Trophoblast cell (in vitro differentiated cells and primary cell): ENCODE data around the gene KIF26B.

Source experiments
- DNase-seq, 2 donors: peaks; one replicate each; pipeline ENCODE4 v3.0.0-alpha.2; 2016
- H2AFZ ChIP-seq: 2 replicates; pipeline ENCODE4 v1.6.1; 2013; ENCODE audit warnings: low read length, moderate library complexity, mild to moderate bottlenecking; ENCODE audit not compliant: insufficient read depth, poor library complexity
- H2AK5ac ChIP-seq: 2 replicates; pipeline ENCODE4 v1.6.1; 2013; ENCODE audit warnings: mild to moderate bottlenecking, low read length
- H2BK120ac ChIP-seq: 2 replicates; pipeline ENCODE4 v1.6.1; 2013; ENCODE audit warnings: low read length, mild to moderate bottlenecking, moderate library complexity; ENCODE audit not compliant: insufficient read depth, poor library complexity
- H2BK12ac ChIP-seq: 2 replicates; pipeline ENCODE4 v1.6.1; 2013; ENCODE audit warnings: mild to moderate bottlenecking, low read length, moderate library complexity
- H2BK5ac ChIP-seq: 2 replicates; pipeline ENCODE4 v1.6.1; 2013; ENCODE audit warnings: low read length, low read depth, moderate library complexity, mild to moderate bottlenecking; ENCODE audit not compliant: poor library complexity
- H3K14ac ChIP-seq: 2 replicates; pipeline ENCODE4 v1.6.1; 2013; ENCODE audit warnings: mild to moderate bottlenecking, low read length
- H3K18ac ChIP-seq: 2 replicates; pipeline ENCODE4 v1.6.1; 2013; ENCODE audit warnings: mild to moderate bottlenecking, low read length
- H3K23ac ChIP-seq: 2 replicates; pipeline ENCODE4 v1.6.1; 2013; ENCODE audit warnings: low read length
- H3K27ac ChIP-seq: 2 replicates; pipeline ENCODE4 v1.5.1; 2013; ENCODE audit warnings: low read depth, mild to moderate bottlenecking, inconsistent platforms, low read length, moderate library complexity
- H3K27me3 ChIP-seq: 2 replicates; pipeline ENCODE4 v1.6.1; 2013; ENCODE audit warnings: inconsistent platforms, mild to moderate bottlenecking, low read length, moderate library complexity; ENCODE audit not compliant: insufficient read depth
- H3K36me3 ChIP-seq, 2 experiments: 1 replicate in 1 of 2; 2 replicates in 1 of 2; pipeline ENCODE4 v1.6.1; 2013; ENCODE audit warnings: low read length in 2 of 2, mild to moderate bottlenecking in 2 of 2, moderate library complexity in 1 of 2; ENCODE audit not compliant: insufficient read depth in 2 of 2, control insufficient read depth in 1 of 2
- H3K4ac ChIP-seq: 2 replicates; pipeline ENCODE4 v1.6.1; 2013; ENCODE audit warnings: low read depth, mild to moderate bottlenecking, low read length, moderate library complexity
- H3K4me1 ChIP-seq, 2 experiments: 1 replicate in 1 of 2; 2 replicates in 1 of 2; pipeline ENCODE4 v1.6.1; 2013; ENCODE audit warnings: low read length in 2 of 2, mild to moderate bottlenecking in 2 of 2, moderate library complexity in 1 of 2; ENCODE audit not compliant: insufficient read depth in 2 of 2, control insufficient read depth in 1 of 2
- H3K4me2 ChIP-seq: 2 replicates; pipeline ENCODE4 v1.6.1; 2013; ENCODE audit warnings: inconsistent platforms, mild to moderate bottlenecking, low read length, moderate library complexity
- H3K4me3 ChIP-seq: 2 replicates; pipeline ENCODE4 v1.5.1; 2013; ENCODE audit warnings: mild to moderate bottlenecking, low read depth, low read length, inconsistent platforms
- H3K79me1 ChIP-seq: one replicate; pipeline ENCODE4 v1.6.1; 2013; ENCODE audit warnings: low read length
- H3K79me2 ChIP-seq: 2 replicates; pipeline ENCODE4 v1.6.1; 2013; ENCODE audit warnings: low read length, mild to moderate bottlenecking; ENCODE audit not compliant: control insufficient read depth, insufficient read depth, poor library complexity
- H3K9ac ChIP-seq: 2 replicates; pipeline ENCODE4 v1.6.1; 2013; ENCODE audit warnings: mild to moderate bottlenecking, low read length
- H3K9me3 ChIP-seq: 2 replicates; pipeline ENCODE4 v1.6.1; 2013; ENCODE audit warnings: low read depth, mild to moderate bottlenecking, control low read depth, inconsistent platforms, low read length; ENCODE audit not compliant: insufficient read depth
- H4K12ac ChIP-seq: 2 replicates; pipeline ENCODE4 v1.6.1; 2013; ENCODE audit warnings: low read depth, mild to moderate bottlenecking, low read length, moderate library complexity
- H4K8ac ChIP-seq: 2 replicates; pipeline ENCODE4 v1.6.1; 2013; ENCODE audit warnings: low read depth, mild to moderate bottlenecking, low read length, moderate library complexity
- H4K91ac ChIP-seq: one replicate; pipeline ENCODE4 v1.6.1; 2013; ENCODE audit warnings: low read depth, mild to moderate bottlenecking, low read length, moderate library complexity
- WGBS: extraction: QIAGEN DNeasy Blood & Tissue Kit; methylation state at CpG from one replicate; pipeline ENCODE4 v1.1.7; 2013; ENCODE audit warnings: missing lambda C conversion rate; ENCODE audit not compliant: insufficient read length, insufficient coverage; ENCODE audit errors: extremely low coverage; 5-methylcytosine and 5-hydroxymethylcytosine counted together

KIF26B gene

DNA sequence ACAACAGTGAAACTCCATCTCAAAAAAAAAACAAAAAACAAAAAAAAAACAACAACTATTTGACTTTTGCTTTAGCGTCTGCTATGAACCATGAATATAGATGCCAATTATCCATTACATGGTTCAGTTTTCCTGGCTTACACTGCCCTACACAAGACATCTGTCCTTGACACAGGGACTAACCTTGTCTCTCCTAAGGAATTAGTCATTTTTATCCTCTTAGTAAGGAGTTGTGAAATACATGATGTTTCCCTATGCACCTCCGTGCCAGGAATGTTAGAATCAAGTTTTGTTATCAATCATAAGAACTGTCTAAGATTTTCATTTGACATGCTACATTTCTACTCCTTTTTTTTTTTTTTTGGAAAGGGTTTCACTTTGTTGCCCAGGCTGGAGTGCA lies 241.8 kb downstream of the KIF26B start:
- Histone ChIP-seq H3K4me2 (no peak overlapping the region), H3K9ac (no peak overlapping the region), H2AFZ (no peak overlapping the region), H2BK120ac (no peak overlapping the region), H4K12ac (no peak overlapping the region), H3K18ac (no peak overlapping the region), H3K27me3 (no peaks in the 10 kb centered on the region), H4K8ac (no peak overlapping the region), H2BK5ac (no peak overlapping the region), H3K9me3 (no peaks in the 10 kb centered on the region), H2BK12ac (no peak overlapping the region), H2AK5ac (no peak overlapping the region), H4K91ac (no peak overlapping the region), H3K79me1 (no peaks in the 10 kb centered on the region), H3K4me1 (peaks cover 0 to 5% of the 10 kb centered on the region in 2 experiments), H3K4me3 (no peak overlapping the region), H3K23ac (no peak overlapping the region), H3K27ac (no peak overlapping the region), H3K4ac (no peak overlapping the region), H3K36me3 (no peaks in the 10 kb centered on the region), H3K14ac (no peak overlapping the region), H3K79me2 (no peaks in the 10 kb centered on the region)
- WGBS: no CpG with 5 or more reads among the region's 2 CpGs
- peak in 1 of 2 donors; percentile 42 for DNase-seq

DNA sequence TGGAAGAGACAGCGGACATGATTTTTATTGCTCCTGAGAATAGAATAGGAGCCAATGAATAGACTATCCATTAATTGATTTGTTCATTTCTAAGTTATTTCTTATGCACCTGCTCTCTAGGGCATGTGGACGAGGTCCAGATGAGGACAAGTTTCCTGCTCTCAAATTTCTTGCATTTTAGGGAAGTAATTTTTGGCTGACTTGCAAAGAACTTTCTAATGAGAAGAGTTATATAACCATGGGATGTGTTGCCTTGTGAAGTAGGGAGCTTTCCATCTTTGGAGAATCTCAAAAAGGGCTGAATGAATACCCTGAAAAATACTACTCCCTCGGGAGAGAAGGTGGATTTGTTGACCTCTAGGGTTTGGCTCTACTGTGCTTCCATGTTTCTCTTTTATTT lies 243.0 kb downstream of the KIF26B start:
- Histone ChIP-seq H3K79me2 (no peaks in the 10 kb centered on the region), H3K27me3 (no peaks in the 10 kb centered on the region), H3K36me3 (no peaks in the 10 kb centered on the region), H3K23ac (no peak overlapping the region), H4K8ac (no peak overlapping the region), H2AFZ (no peak overlapping the region), H3K14ac (no peak overlapping the region), H3K4ac (no peak overlapping the region), H3K18ac (no peak overlapping the region), H3K79me1 (no peaks in the 10 kb centered on the region), H2BK12ac (no peak overlapping the region), H3K4me3 (no peak overlapping the region), H2BK120ac (no peak overlapping the region), H3K9me3 (no peaks in the 10 kb centered on the region), H3K27ac (no peak overlapping the region), H4K12ac (no peak overlapping the region), H2AK5ac (no peak overlapping the region), H3K9ac (no peak overlapping the region), H4K91ac (no peak overlapping the region), H2BK5ac (no peak overlapping the region), H3K4me1 (peaks cover 0 to 5% of the 10 kb centered on the region in 2 experiments), H3K4me2 (no peak overlapping the region)
- no CpG with 5 or more reads among the region's 3 CpGs for WGBS
- no peak for DNase-seq

DNA sequence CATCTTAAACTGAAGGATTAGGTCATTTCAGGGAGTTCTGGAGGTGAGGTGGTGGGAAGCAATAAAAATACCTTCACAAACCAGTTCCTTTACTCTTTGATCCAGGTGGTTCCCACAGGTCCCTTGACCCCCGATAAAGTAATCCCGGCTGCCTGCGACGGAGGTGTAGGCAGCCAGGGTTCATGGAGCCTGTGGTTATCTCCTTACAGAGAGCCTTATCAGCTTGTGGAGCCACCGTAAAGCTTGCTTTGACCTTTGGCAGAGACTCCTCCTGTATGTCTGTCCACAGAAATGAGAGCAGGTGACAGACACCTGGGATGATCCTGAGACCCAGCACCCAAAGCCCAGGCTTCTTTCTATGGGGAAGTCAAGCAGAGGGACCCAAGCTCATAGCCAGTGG lies 243.4 kb downstream of the KIF26B start:
- Histone ChIP-seq H2AFZ (no peak overlapping the region), H2BK12ac (no peak overlapping the region), H3K4me2 (no peak overlapping the region), H3K4ac (no peak overlapping the region), H4K12ac (no peak overlapping the region), H2BK5ac (no peak overlapping the region), H3K79me2 (no peaks in the 10 kb centered on the region), H4K91ac (no peak overlapping the region), H3K27me3 (no peaks in the 10 kb centered on the region), H3K14ac (no peak overlapping the region), H2AK5ac (no peak overlapping the region), H4K8ac (no peak overlapping the region), H3K9ac (no peak overlapping the region), H3K23ac (no peak overlapping the region), H3K4me3 (no peak overlapping the region), H3K36me3 (no peaks in the 10 kb centered on the region), H3K4me1 (peaks cover 0 to 5% of the 10 kb centered on the region in 2 experiments), H3K79me1 (no peaks in the 10 kb centered on the region), H3K18ac (no peak overlapping the region), H3K27ac (no peak overlapping the region), H2BK120ac (no peak overlapping the region), H3K9me3 (no peaks in the 10 kb centered on the region)
- no peak for DNase-seq
- WGBS: no CpG with 5 or more reads among the region's 5 CpGs

DNA sequence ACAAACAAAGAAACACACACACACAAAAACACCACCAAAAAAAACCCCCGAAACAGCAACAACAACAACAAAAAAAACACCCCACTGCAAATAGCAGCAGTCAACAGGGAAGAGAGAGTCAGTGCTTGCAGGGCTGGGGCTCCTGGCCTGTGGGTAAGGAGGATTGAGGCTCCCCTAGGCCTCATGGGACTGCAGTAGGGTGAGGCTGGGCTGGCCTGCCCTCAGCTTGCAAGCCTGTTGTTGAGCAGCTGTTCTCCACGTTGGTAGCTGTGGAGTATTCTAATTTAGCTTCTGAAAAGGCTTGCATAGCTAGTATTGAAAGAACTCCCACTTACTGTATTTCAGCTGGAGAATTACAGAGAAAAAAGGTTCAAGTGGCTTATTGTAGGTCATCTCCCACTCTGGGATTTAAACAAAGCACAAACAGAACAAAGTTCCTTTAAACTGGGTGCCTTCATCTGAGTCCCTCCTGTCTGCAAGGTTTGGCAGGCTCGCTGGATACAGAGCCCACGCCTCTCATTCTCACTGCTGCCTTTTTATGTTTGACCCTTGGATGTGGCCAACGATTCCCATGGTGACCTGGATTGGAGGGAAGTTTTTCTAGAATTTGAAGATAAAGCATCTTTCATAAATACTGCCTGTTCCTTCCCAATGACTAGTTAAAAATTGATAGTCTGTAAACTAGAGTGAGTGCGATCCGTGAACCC lies 247.2 kb downstream of the KIF26B start:
- Histone ChIP-seq H4K8ac (no peak overlapping the region), H3K79me2 (no peaks in the 10 kb centered on the region), H3K36me3 (peaks cover 0 to 2% of the 10 kb centered on the region in 2 experiments), H4K91ac (no peak overlapping the region), H2BK5ac (no peak overlapping the region), H3K4me1 (peaks cover 2 to 8% of the 10 kb centered on the region in 2 experiments), H3K4me2 (no peak overlapping the region), H3K27me3 (no peaks in the 10 kb centered on the region), H2BK12ac (no peak overlapping the region), H3K23ac (no peak overlapping the region), H3K4me3 (no peak overlapping the region), H2AK5ac (no peak overlapping the region), H3K14ac (no peak overlapping the region), H3K27ac (no peak overlapping the region), H2BK120ac (no peak overlapping the region), H3K9ac (no peak overlapping the region), H3K79me1 (no peaks in the 10 kb centered on the region), H3K9me3 (peaks cover 2% of the 10 kb centered on the region), H3K18ac (no peak overlapping the region), H4K12ac (no peak overlapping the region), H3K4ac (no peak overlapping the region), H2AFZ (no peak overlapping the region)
- no peak for DNase-seq
- WGBS: no CpG with 5 or more reads among the region's 7 CpGs
